Measurements from ENCODE around the gene RASD2.

Gene RASD2

GRCh38 chr22:35561796-35562526 lies 21.3 kb downstream of the RASD2 start:
- peak; percentile 17 for DNase-seq

- no peak for DNase-seq
Measured at GRCh38 chr22:35563211-35563610, 22.6 kb downstream of the RASD2 start.

GRCh38 chr22:35564975-35565867 lies 24.6 kb downstream of the RASD2 start:
- DNase-seq: no peak

GRCh38 chr22:35567351-35568141 lies 26.9 kb downstream of the RASD2 start:
- no peak for DNase-seq

- no peak for DNase-seq
Measured at GRCh38 chr22:35568751-35569739, 28.4 kb downstream of the RASD2 start.

GRCh38 chr22:35569916-35570315 lies 29.3 kb downstream of the RASD2 start:
- no peak for DNase-seq

- DNase-seq: no peak
Measured at GRCh38 chr22:35570686-35571194, 30.1 kb downstream of the RASD2 start.

- DNase-seq: no peak
Measured at GRCh38 chr22:35572556-35572955, 31.9 kb downstream of the RASD2 start.

- no peak for DNase-seq
Measured at GRCh38 chr22:35575116-35575748, 34.6 kb downstream of the RASD2 start.

GRCh38 chr22:35576671-35577070 lies 36.0 kb downstream of the RASD2 start:
- DNase-seq: no peak

GRCh38 chr22:35577799-35578659 lies 37.4 kb downstream of the RASD2 start:
- no peak for DNase-seq

GRCh38 chr22:35578836-35579575 lies 38.4 kb downstream of the RASD2 start:
- no peak for DNase-seq

GRCh38 chr22:35580351-35581022 lies 39.9 kb downstream of the RASD2 start:
- no peak for DNase-seq

GRCh38 chr22:35581023-35581413 lies 40.4 kb downstream of the RASD2 start:
- DNase-seq: no peak

GRCh38 chr22:35582218-35582860 lies 41.7 kb downstream of the RASD2 start:
- DNase-seq: no peak

GRCh38 chr22:35582861-35583670 lies 42.4 kb downstream of the RASD2 start:
- peak; percentile 72 for DNase-seq

- DNase-seq: no peak
Measured at GRCh38 chr22:35586771-35587170, 46.1 kb downstream of the RASD2 start.
